NCI-H345 treated with DMSO at 0.1 percent for 48 hours (cell line): ENCODE data around the gene RAB6B.

Experiments
- DNase-seq: peaks from one replicate; lab custom pipeline; 2025; ENCODE audit not compliant: unreplicated experiment; lab: John Stamatoyannopoulos, UW

Gene RAB6B

GRCh38 chr3:133931084-133931483 lies 35.4 kb upstream of the RAB6B start:
- no peak for DNase-seq

- peak; percentile 9 for DNase-seq
These were observed 34.8 kb upstream of the RAB6B start for GRCh38 chr3:133930341-133930933.

GRCh38 chr3:133928903-133929607 lies 33.4 kb upstream of the RAB6B start:
- no peak for DNase-seq

- no peak for DNase-seq
These were observed 32.6 kb upstream of the RAB6B start for GRCh38 chr3:133928136-133928893.

- no peak for DNase-seq
These were observed 31.9 kb upstream of the RAB6B start for GRCh38 chr3:133927540-133928066.

- no peak for DNase-seq
These were observed 31.3 kb upstream of the RAB6B start for GRCh38 chr3:133926736-133927539.

- DNase-seq = no peak
These were observed 30.5 kb upstream of the RAB6B start for GRCh38 chr3:133925960-133926735.

- no peak for DNase-seq
These were observed 28.4 kb upstream of the RAB6B start for GRCh38 chr3:133924041-133924440.

- no peak for DNase-seq
These were observed 25.9 kb upstream of the RAB6B start for GRCh38 chr3:133921592-133921991.

- no peak for DNase-seq
These were observed 21.5 kb upstream of the RAB6B start for GRCh38 chr3:133917144-133917543.

- DNase-seq = no peak
These were observed 20.3 kb upstream of the RAB6B start for GRCh38 chr3:133915685-133916658.

- DNase-seq = no peak
These were observed 19.3 kb upstream of the RAB6B start for GRCh38 chr3:133914839-133915600.

- DNase-seq = no peak
These were observed 14.7 kb upstream of the RAB6B start for GRCh38 chr3:133910422-133910821.

- no peak for DNase-seq
These were observed 9.7 kb upstream of the RAB6B start for GRCh38 chr3:133905376-133905775.

GRCh38 chr3:133901847-133902246 lies 6.2 kb upstream of the RAB6B start:
- no peak for DNase-seq

GRCh38 chr3:133901083-133901482 lies 5.4 kb upstream of the RAB6B start:
- no peak for DNase-seq

GRCh38 chr3:133899311-133899710 lies 3.6 kb upstream of the RAB6B start:
- DNase-seq = no peak

- DNase-seq = no peak
These were observed 1.9 kb upstream of the RAB6B start for GRCh38 chr3:133897547-133897946.
